Spinal cord (tissue), 10 donors: ENCODE measurements around the gene SEC22A. TPM values are rescaled to one million over a fixed set of nuclear protein-coding genes. Genes with fewer than 3 reads are reported as not detected.

Source experiments
- DNase-seq, 6 donors: peaks; one replicate each; pipeline versions ENCODE4 v3.0.0 to v3.0.0-alpha.2; 2013 to 2015; ENCODE audit warnings: low spot score in 6 of 6, low read depth in 4 of 6
- H3K27ac ChIP-seq: one replicate; pipeline ENCODE4 v1.5.1; 2013; ENCODE audit warnings: low read depth, low read length, control low read depth
- H3K27me3 ChIP-seq: one replicate; pipeline ENCODE4 v1.6.1; 2013; ENCODE audit warnings: low read length; ENCODE audit not compliant: control insufficient read depth, insufficient read depth
- H3K36me3 ChIP-seq: one replicate; pipeline ENCODE4 v1.6.1; 2013; ENCODE audit warnings: low read length; ENCODE audit not compliant: control insufficient read depth, insufficient read depth
- H3K4me1 ChIP-seq: one replicate; pipeline ENCODE4 v1.6.1; 2013; ENCODE audit warnings: low read length; ENCODE audit not compliant: control insufficient read depth, insufficient read depth
- H3K4me3 ChIP-seq: one replicate; pipeline ENCODE4 v1.5.1; 2013; ENCODE audit warnings: low read depth, low read length, control low read depth
- H3K9me3 ChIP-seq: one replicate; pipeline ENCODE4 v1.6.1; 2013; ENCODE audit warnings: low read length; ENCODE audit not compliant: control insufficient read depth, insufficient read depth
- WGBS: methylation state at CpG from one replicate; pipeline ENCODE4 v1.1.5; 2013; ENCODE audit warnings: missing lambda C conversion rate; ENCODE audit not compliant: insufficient coverage; 5-methylcytosine and 5-hydroxymethylcytosine counted together
- polyA plus RNA-seq, 2 donors: library from polyadenylated mRNA; unstranded; fragments of 120-200 nt; gene quantifications; one replicate each; pipeline ENCODE4 v1.2.1, GENCODE V29; 2013; ENCODE audit not compliant: insufficient read length in 2 of 2
- total RNA-seq, 2 donors: library from RNA; depleted of rRNA in 1 of 2; stranded (reverse); fragments of 120-200 nt in 1 of 2; fragments of >200 nt in 1 of 2; gene quantifications; one replicate each; pipeline versions ENCODE4 v1.2.3 to v1.2.4, GENCODE V29; 2013 to 2014
- donor health status: healthy.

Gene SEC22A
- total and polyA plus RNA-seq, 4 donors, result 17.3 to 60.6 (median 26.8) TPM

DNA sequence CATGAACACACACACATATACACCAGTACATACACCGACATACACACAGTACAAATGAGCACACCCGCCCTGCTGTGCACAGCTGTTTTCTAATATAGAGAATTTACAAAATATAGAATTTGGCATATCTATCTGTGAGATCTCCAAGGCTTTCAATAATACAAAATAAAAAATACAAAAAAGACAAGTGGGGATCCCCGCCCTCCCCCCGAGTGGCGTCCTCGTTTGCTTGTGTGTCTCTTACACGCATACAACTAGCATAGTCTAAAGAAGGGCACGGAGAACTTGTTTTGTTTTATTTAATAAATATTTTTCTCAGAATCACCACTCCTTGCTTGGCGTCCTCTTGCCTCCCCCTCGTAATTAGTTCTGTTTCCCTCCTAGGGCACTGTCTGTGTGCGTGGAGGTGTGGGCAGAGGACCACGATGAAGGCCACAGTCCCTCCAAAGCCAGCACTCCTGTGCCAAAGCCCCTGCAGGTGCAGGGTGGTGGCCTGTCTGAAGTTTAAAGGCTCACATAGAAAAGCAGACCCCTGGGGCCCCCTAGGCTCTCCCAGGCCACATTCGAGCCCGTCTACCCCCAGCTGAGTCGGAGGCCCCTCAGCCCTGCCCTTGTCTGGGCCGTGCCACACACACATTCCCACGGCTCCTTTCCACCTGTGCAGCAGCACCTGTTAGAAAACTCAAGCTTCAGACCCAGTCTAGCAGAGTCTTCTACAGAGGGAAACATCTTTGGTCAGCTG, 82.1 kb downstream of the SEC22A start:
- H3K4me3 ChIP-seq, result no peak overlapping the region
- H3K27me3 ChIP-seq, result no peaks in the 10 kb centered on the region
- WGBS, result 84% methylated on average over 7 of the region's 17 CpGs
- no peaks in the 10 kb centered on the region for H3K4me1 ChIP-seq
- no peak for DNase-seq
- H3K9me3 ChIP-seq, result no peaks in the 10 kb centered on the region
- H3K36me3 ChIP-seq, result peaks cover 60% of the 10 kb centered on the region
- H3K27ac ChIP-seq, result no peak overlapping the region

DNA sequence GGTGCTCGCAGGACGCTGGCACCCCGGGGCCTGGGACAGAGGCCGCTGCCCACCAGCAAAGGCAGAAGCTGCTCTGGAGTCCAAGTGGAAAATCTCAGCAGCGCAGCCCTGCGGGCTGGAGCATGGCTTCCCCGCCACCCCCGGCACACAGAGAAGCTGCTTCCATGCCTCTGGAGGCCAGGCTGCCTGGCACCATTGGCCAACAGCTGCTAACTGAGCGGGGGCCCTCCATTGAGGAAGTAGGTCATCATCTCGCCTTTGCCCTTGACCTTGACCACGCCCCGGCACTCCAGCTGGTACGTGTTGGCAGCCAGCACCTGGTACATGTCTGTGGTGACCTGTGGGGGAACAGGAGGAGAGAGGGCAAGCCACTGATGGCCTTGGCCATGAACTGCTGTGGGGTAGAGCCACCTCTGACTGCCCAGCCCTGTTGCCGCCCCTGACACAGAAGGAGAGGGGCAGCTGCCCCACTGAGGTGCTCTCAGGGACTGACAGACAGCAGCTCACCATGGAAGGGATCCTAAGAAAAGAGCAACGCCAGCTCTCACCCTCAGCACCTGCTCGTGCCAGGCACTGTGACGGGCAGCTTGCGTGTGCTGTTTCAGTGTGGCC, 82.8 kb downstream of the SEC22A start:
- Histone ChIP-seq H3K36me3 (peaks cover 61% of the 10 kb centered on the region), H3K27me3 (no peaks in the 10 kb centered on the region), H3K4me1 (no peaks in the 10 kb centered on the region), H3K9me3 (no peaks in the 10 kb centered on the region), H3K4me3 (no peak overlapping the region), H3K27ac (no peak overlapping the region)
- DNase-seq, result no peak
- 89% methylated on average over 18 of the region's 18 CpGs for WGBS

DNA sequence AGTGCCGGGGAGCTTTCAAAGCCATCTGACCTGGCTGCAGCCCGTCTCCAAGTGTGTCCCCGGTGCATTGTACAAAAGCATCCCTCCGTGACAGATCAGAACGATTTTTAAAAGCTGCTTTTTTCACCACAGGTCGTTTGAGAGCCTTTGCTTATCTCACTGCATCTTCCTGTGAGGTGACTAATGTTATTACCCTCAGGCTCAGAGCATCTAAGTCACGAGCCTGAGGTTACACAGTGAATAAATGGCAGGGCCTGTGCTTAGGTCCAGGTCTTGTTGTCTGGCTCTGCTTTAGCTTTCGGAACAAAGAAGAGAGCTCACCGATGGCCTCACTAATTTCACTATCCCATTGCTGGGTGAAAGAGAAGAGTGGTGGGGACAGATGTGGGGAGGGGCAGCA, 83.3 kb downstream of the SEC22A start:
- H3K9me3 ChIP-seq, result no peaks in the 10 kb centered on the region
- no peak overlapping the region for H3K4me3 ChIP-seq
- 76% methylated on average over 8 of the region's 9 CpGs for WGBS
- DNase-seq, result no peak
- peaks cover 63% of the 10 kb centered on the region for H3K36me3 ChIP-seq
- H3K4me1 ChIP-seq, result no peaks in the 10 kb centered on the region
- H3K27me3 ChIP-seq, result no peaks in the 10 kb centered on the region
- no peak overlapping the region for H3K27ac ChIP-seq

DNA sequence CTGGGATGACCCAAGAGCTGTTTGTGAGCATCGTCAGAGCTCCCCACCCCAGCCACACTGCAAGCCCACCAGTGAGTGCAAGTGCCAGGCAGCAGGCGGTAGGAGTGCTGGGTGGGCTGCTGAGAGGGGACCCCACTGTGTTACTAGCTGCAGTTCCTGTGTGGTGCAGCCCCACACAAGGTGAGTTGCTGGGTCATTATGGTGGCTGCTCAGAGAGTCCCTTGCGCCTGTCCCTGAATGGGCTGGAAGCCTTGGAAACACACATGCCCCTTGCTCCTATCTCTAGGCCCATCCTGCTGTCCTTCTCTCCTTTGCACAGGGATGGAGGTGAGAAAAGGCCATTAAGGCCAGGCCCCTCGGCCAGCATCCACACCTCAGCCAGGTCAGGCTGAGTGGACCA, 83.7 kb downstream of the SEC22A start:
- Histone ChIP-seq H3K9me3 (no peaks in the 10 kb centered on the region), H3K4me1 (no peaks in the 10 kb centered on the region), H3K27me3 (no peaks in the 10 kb centered on the region), H3K27ac (no peak overlapping the region), H3K4me3 (no peak overlapping the region), H3K36me3 (peaks cover 67% of the 10 kb centered on the region)
- 84% methylated on average over 3 of the region's 4 CpGs for WGBS
- no peak for DNase-seq

DNA sequence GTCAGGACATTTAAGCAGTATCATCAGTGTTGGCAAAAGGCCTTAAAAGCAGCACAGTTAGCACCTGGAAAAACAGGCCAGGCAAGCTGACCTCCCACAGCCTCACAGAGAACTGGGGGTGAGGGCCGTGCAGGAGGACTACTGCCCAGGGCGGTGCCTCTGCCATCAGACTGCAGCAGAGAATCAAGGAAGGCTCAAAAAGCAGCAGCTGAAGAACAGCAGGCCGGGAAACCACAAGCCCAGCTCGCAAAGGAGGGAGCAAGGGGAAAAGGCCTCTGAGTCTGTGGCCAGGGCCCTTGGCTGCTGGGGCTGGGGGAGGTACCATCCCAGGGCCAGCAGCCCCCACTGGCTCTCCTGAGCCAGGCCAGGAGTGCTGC, 84.2 kb downstream of the SEC22A start:
- no peak overlapping the region for H3K27ac ChIP-seq
- H3K36me3 ChIP-seq, result peaks cover 71% of the 10 kb centered on the region
- WGBS, result 69% methylated on average over 4 of the region's 4 CpGs

DNA sequence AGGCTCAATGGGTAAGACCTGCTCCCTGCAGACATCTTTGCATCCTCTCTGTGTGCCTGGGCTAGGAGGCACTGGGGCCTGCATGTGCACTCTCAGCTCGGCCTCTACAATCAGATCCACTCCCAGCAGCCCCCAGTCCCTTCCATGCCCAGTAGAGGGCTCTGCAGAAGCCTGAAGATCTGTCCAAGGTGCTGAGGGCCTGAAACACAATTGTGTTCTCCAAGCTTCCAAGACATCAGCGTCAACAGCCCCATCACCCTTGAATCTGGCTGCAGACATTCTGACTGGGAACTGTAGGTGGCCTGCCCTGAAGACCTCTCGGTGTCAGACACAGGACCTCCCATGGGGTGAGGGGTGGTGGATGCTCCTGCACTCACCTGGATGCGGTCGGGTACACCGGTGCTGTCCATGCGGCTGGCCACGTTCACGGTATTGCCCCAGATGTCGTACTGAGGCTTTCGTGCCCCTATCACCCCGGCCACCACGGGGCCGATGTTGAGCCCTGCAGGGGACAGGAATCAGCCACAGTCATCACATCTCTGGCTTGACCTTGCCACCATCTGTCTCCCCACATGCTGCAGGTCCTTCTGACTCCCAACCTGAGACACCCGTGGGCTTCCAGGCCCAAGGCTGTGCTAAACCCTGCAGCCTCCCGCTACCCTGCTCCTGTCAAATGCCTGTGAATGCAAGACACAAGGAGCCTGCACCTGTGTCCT, 84.7 kb downstream of the SEC22A start:
- Histone ChIP-seq H3K4me3 (no peak overlapping the region), H3K27ac (no peak overlapping the region), H3K9me3 (no peaks in the 10 kb centered on the region), H3K4me1 (no peaks in the 10 kb centered on the region), H3K27me3 (no peaks in the 10 kb centered on the region), H3K36me3 (peaks cover 74% of the 10 kb centered on the region)
- DNase-seq, result peak in 4 of 6 donors; percentile 13 to 62 (median 36)
- WGBS, result 82% methylated on average over 16 of the region's 16 CpGs

More for the DNA sequence above, 84.2 kb downstream of the SEC22A start:
- Histone ChIP-seq H3K4me3 (no peak overlapping the region), H3K4me1 (no peaks in the 10 kb centered on the region), H3K27me3 (no peaks in the 10 kb centered on the region), H3K9me3 (no peaks in the 10 kb centered on the region)
- no peak for DNase-seq

DNA sequence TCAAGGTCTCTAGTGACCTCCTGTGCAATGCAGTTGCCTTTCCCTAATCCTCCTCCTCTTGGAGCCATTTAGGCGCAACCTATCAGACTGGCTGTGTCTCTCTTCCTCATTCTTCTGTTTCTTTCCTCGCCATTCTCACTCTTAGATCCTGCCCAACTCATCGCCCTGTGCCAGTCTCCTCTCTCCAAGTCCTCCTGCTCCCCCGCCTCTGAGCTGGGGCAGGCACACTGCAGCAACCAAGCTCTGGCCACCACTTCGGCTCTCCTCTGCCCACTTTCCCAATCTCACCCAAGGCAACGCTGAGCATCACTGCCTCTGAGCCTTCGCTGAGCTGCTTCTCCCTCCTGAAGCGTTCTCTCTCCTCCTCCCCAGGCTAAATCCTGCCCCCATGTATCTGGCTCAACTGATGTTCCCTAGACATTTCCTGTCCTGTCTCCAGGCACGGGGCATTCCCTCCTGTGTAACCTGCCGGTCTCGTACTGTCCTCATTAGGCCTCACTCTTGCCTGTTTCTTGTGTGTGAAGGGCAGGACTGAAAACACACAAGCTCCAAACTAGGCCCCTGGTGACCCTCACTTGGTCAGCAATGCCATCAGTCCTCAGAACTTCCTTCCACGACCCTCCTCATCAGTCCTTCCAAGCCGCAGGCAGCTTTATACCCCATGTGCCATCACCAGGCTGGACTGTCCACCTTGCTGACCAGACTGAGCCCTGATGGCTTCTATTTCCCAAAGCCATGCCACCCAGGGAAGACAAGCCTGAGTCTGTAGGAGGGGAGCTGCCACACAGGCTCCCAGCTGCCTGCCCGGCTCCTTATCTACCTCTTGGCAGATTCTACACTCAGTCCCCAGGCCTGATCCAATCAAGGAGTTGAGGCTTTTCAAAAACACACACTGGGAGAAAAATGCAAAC, 85.6 kb downstream of the SEC22A start:
- H3K9me3 ChIP-seq, result no peaks in the 10 kb centered on the region
- DNase-seq, result no peak
- H3K27ac ChIP-seq, result no peak overlapping the region
- H3K27me3 ChIP-seq, result no peaks in the 10 kb centered on the region
- no peak overlapping the region for H3K4me3 ChIP-seq
- peaks cover 74% of the 10 kb centered on the region for H3K36me3 ChIP-seq
- no peaks in the 10 kb centered on the region for H3K4me1 ChIP-seq
- 90% methylated on average over 13 of the region's 14 CpGs for WGBS

DNA sequence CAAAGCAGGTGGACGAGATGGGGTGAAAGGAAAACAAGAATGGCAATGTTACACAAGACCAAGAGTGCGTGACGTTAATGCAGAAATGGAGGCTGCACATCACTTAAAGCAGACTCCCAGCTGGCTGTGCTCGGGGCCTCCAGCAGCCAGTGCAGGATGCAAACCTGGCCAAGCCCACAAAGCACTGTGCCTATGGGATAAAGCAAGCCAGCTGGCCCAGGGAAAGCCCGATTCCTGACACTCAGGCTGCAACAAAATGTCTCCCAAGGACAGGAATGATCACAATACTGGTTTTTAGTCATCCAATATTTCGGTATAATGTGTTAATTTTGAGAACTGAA, 86.2 kb downstream of the SEC22A start:
- 72% methylated on average over 4 of the region's 6 CpGs for WGBS
- H3K27me3 ChIP-seq, result no peaks in the 10 kb centered on the region
- no peak overlapping the region for H3K4me3 ChIP-seq
- peaks cover 74% of the 10 kb centered on the region for H3K36me3 ChIP-seq
- no peak overlapping the region for H3K27ac ChIP-seq
- no peaks in the 10 kb centered on the region for H3K4me1 ChIP-seq
- H3K9me3 ChIP-seq, result no peaks in the 10 kb centered on the region
- DNase-seq, result peak in 2 of 6 donors; percentile 38 to 64

DNA sequence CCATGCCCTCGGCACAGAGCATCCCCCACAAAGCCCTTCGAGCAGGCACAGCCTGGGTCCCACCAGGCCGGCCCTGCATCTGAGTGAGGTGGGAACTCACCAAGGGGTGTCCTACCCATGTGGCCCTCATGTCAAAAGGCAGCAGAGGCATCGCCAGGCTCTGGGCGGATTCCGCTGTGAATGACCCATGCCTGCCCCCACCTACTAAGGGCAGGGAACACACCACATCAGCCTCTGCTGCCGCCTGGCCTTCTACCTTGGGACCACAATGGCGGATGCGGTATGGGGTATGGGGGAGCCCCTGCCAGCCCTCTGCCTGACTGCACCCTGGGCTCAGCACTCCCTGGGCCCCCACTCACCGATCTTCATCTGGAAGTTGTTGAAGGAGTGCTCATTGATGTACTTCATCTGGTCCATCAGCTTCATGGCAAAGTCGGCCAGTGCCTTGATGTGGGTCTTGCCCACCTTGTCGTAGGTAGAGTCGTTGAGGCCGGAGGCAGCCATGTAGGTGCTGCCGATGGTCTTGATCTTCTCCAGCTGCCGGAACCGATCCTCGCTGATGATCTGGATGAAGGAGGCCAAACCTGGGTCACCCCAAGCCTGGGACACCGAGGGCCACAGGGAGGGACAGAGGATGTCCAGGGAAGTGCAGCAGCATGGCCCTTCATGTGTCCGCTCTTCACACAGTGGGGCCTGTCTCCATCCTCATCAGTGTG, 87.8 kb downstream of the SEC22A start:
- 95% methylated on average over 20 of the region's 20 CpGs for WGBS
- peaks cover 65% of the 10 kb centered on the region for H3K36me3 ChIP-seq
- no peak overlapping the region for H3K27ac ChIP-seq
- no peak for DNase-seq
- H3K9me3 ChIP-seq, result no peaks in the 10 kb centered on the region
- H3K4me1 ChIP-seq, result no peaks in the 10 kb centered on the region
- H3K4me3 ChIP-seq, result no peak overlapping the region
- no peaks in the 10 kb centered on the region for H3K27me3 ChIP-seq
